Fibroblast of lung (primary cell): Measurements from ENCODE around the gene PTGFR. TPM values are rescaled to one million over a fixed set of nuclear protein-coding genes. Genes with fewer than 3 reads are reported as not detected.

Source experiments
- DNase-seq, 2 donors: peaks; one replicate each; pipeline versions ENCODE4 v3.0.0 to v3.0.0-alpha.2; 2010; ENCODE audit warnings: low read depth in 2 of 2
- H2AFZ ChIP-seq: 2 replicates; pipeline ENCODE4 v1.5.1; 2012; ENCODE audit warnings: low read length, control low read depth, inconsistent platforms
- H3K27ac ChIP-seq: 2 replicates; pipeline ENCODE4 v1.5.1; 2011; ENCODE audit warnings: low read length, control low read depth; ENCODE audit not compliant: insufficient read depth
- H3K27me3 ChIP-seq: 2 replicates; pipeline ENCODE4 v1.5.1; 2011; ENCODE audit warnings: mild to moderate bottlenecking, low read length; ENCODE audit not compliant: control insufficient read depth, insufficient read depth
- H3K36me3 ChIP-seq: 2 replicates; pipeline ENCODE4 v1.5.1; 2011; ENCODE audit warnings: low read length; ENCODE audit not compliant: control insufficient read depth, insufficient read depth
- H3K4me1 ChIP-seq: 2 replicates; pipeline ENCODE4 v1.5.1; 2011; ENCODE audit warnings: low read length; ENCODE audit not compliant: control insufficient read depth, insufficient read depth; ENCODE audit errors: extremely low read depth
- H3K4me2 ChIP-seq: 2 replicates; pipeline ENCODE4 v1.5.1; 2011; ENCODE audit warnings: low read length, control low read depth; ENCODE audit not compliant: insufficient read depth; ENCODE audit errors: extremely low read depth
- H3K4me3 ChIP-seq, 4 experiments: fragments of 200-600 bp in 1 of 4; sonication (generic) in 1 of 4; replicated peaks in 1 of 4; 2 replicates each; pipeline ENCODE4 v1.5.1; 2011 to 2016; ENCODE audit warnings: low read length in 4 of 4, low read depth in 3 of 4, mild to moderate bottlenecking in 3 of 4, control low read depth in 2 of 4, inconsistent platforms in 1 of 4, mixed read lengths in 1 of 4; ENCODE audit not compliant: insufficient read depth in 1 of 4; ENCODE audit errors: control extremely low read depth in 1 of 4
- H3K79me2 ChIP-seq: 2 replicates; pipeline ENCODE4 v1.5.1; 2012; ENCODE audit warnings: mild to moderate bottlenecking, low read length, inconsistent platforms; ENCODE audit not compliant: control insufficient read depth, insufficient read depth
- H3K9ac ChIP-seq: 2 replicates; pipeline ENCODE4 v1.5.1; 2011; ENCODE audit warnings: mild to moderate bottlenecking, low read length, control low read depth; ENCODE audit not compliant: insufficient read depth
- H3K9me3 ChIP-seq: 2 replicates; pipeline ENCODE4 v1.5.1; 2012; ENCODE audit warnings: low read depth, low read length; ENCODE audit not compliant: control insufficient read depth, insufficient read depth
- H4K20me1 ChIP-seq: 2 replicates; pipeline ENCODE4 v1.5.1; 2011; ENCODE audit warnings: low read length; ENCODE audit not compliant: control insufficient read depth, insufficient read depth; ENCODE audit errors: extremely low read depth
- CTCF ChIP-seq, 2 donors: IDR thresholded peaks in 1 of 2; conservative IDR thresholded peaks in 1 of 2; 1 replicate in 1 of 2; 2 replicates in 1 of 2; pipeline ENCODE4 v1.5.1; 2011 to 2012; ENCODE audit warnings: low read length in 2 of 2, control low read depth in 1 of 2, inconsistent platforms in 1 of 2, low read depth in 1 of 2, mild to moderate bottlenecking in 1 of 2
- EZH2 ChIP-seq: IDR thresholded peaks from 2 replicates; pipeline ENCODE4 v1.5.1; 2012; ENCODE audit warnings: low read length, control low read depth, mild to moderate bottlenecking; ENCODE audit errors: missing control alignments
- polyA plus RNA-seq, 2 donors: library from polyadenylated mRNA; depleted of rRNA in 1 of 2; stranded (reverse) in 1 of 2; unstranded in 1 of 2; fragments of >200 nt; gene quantifications; 2 replicates each; pipeline ENCODE4 v1.2.1, GENCODE V29; 2011 to 2012; ENCODE audit warnings: missing spikeins in 1 of 2
- total RNA-seq: library from RNA; depleted of rRNA; stranded (reverse); fragments of >200 nt; gene quantifications from 2 replicates; pipeline ENCODE4 v1.2.1, GENCODE V29; 2014

Gene PTGFR
- total and polyA plus RNA-seq, 2 donors (not counting 1 experiment from before 2014, with no cell fraction given): 4.1 to 32.7 TPM

- no peaks in the 10 kb centered on the region for H3K79me2 ChIP-seq
- TF ChIP-seq CTCF (conservative IDR thresholded peaks at IDR 0.05 in 1 of 2, IDR thresholded peaks at IDR 0.05 in 1 of 2; ENCODE audit: low read depth in 1 of 2, low read length in 2 of 2): no peak
- no peak for TF ChIP-seq EZH2
- peak overlapping the region; percentile 77 for H2AFZ ChIP-seq
- peak overlapping the region in 1 of 4 experiments; percentile 3 for H3K4me3 ChIP-seq
- H3K4me1 ChIP-seq: no peaks in the 10 kb centered on the region
- no peaks in the 10 kb centered on the region for H3K9me3 ChIP-seq
- no peaks in the 10 kb centered on the region for H3K27me3 ChIP-seq
- H3K4me2 ChIP-seq: peak overlapping the region; percentile 29
- peak in 1 of 2 donors; percentile 27 for DNase-seq
- H4K20me1 ChIP-seq: no peaks in the 10 kb centered on the region
- no peak overlapping the region for H3K27ac ChIP-seq
- H3K9ac ChIP-seq: no peak overlapping the region
- H3K36me3 ChIP-seq: no peaks in the 10 kb centered on the region
Measured at GRCh38 chr1:78577257-78578100, 86.7 kb downstream of the PTGFR start.

DNA sequence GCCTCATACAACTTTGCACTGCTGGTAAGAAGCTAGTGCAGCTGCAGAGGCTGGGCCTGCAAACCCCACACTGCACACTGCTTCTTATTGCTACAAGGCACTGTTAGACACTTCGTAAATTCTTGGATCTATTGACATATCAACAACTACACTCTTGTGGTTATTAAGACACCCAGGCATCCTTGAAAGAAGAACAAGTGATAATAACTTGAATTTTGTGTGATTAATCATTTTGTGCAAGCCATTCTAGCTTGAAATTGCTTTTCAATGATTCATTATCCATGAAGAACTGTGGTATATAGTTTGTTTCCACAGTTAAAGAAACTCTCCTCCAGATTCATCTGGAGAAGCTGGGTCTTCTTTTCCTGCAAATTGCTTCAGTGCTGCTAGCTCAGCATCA, 95.8 kb downstream of the PTGFR start:
- Histone ChIP-seq H3K79me2 (no peaks in the 10 kb centered on the region), H3K27ac (no peak overlapping the region), H4K20me1 (no peaks in the 10 kb centered on the region), H3K4me2 (no peak overlapping the region), H3K4me1 (no peaks in the 10 kb centered on the region), H3K9ac (no peak overlapping the region), H3K9me3 (no peaks in the 10 kb centered on the region), H2AFZ (no peak overlapping the region), H3K27me3 (no peaks in the 10 kb centered on the region), H3K36me3 (no peaks in the 10 kb centered on the region), H3K4me3 (no peak overlapping the region)
- peak in 1 of 2 donors; percentile 84 for DNase-seq
- TF ChIP-seq CTCF (conservative IDR thresholded peaks at IDR 0.05 in 1 of 2, IDR thresholded peaks at IDR 0.05 in 1 of 2; ENCODE audit: low read depth in 1 of 2, low read length in 2 of 2): no peak

- TF ChIP-seq CTCF (conservative IDR thresholded peaks at IDR 0.05 in 1 of 2, IDR thresholded peaks at IDR 0.05 in 1 of 2; ENCODE audit: low read depth in 1 of 2, low read length in 2 of 2) (no peak), EZH2 (no peak)
- H3K79me2 ChIP-seq: no peaks in the 10 kb centered on the region
- H3K36me3 ChIP-seq: no peaks in the 10 kb centered on the region
- H3K9me3 ChIP-seq: no peaks in the 10 kb centered on the region
- no peak overlapping the region for H2AFZ ChIP-seq
- H3K27me3 ChIP-seq: no peaks in the 10 kb centered on the region
- H3K4me3 ChIP-seq: no peak overlapping the region
- H3K4me1 ChIP-seq: no peaks in the 10 kb centered on the region
- peak in 1 of 2 donors; percentile 24 for DNase-seq
- no peak overlapping the region for H3K27ac ChIP-seq
- no peak overlapping the region for H3K9ac ChIP-seq
- no peaks in the 10 kb centered on the region for H4K20me1 ChIP-seq
- no peak overlapping the region for H3K4me2 ChIP-seq
Measured at GRCh38 chr1:78587211-78587610, 96.4 kb downstream of the PTGFR start.

Other genes starting within 250 kb of the PTGFR start
- 2.1 TPM in 2 replicates for gene IFI44L, start 129.5 kb downstream of the PTGFR start, total RNA-seq
- gene IFI44L, start 129.5 kb downstream of the PTGFR start, polyA plus RNA-seq: 0.52 and 0.59 TPM in 2 replicates
- 21.6 and 28.9 TPM in 2 replicates for gene IFI44, start 158.9 kb downstream of the PTGFR start, total RNA-seq
- 13.7 and 15.2 TPM in 2 replicates for gene IFI44, start 158.9 kb downstream of the PTGFR start, polyA plus RNA-seq